K562 (cell line): ENCODE data around the gene PGM3. TPM values are rescaled to one million over a fixed set of nuclear protein-coding genes. Genes with fewer than 3 reads are reported as not detected.

Experiments
- ATAC-seq: fragments of 200-7000 bp; cut with Tn5 transposase; 3 replicates; pipeline ENCODE4 v1.9.1; 2020; ENCODE audit warnings: moderate library complexity
- BruUV-seq: library from RNA; stranded (reverse); fragments of 400-500 nt; replicated peaks from 2 replicates; lab custom pipeline; 2021; lab: Mats Ljungman, UMichigan
- CTCF ChIA-PET: fragments of 300-600 bp; formaldehyde crosslinking; extraction: SDS; loops from one replicate; lab custom pipeline; 2021; ENCODE audit warnings: low intra/inter-chr PET ratio; lab: Yijun Ruan, JAX
- POLR2A ChIA-PET: fragments of 300-600, 350-650 bp; sonication (Branson Sonifier 250); formaldehyde crosslinking; extraction: SDS; loops from one replicate; lab custom pipeline; 2021; ENCODE audit warnings: antibody characterized with exemption, inconsistent platforms; lab: Yijun Ruan, JAX
- DNase-seq, 4 experiments: peaks; one replicate each; pipeline versions ENCODE4 v3.0.0 to v3.0.0-alpha.2; 2011 to 2018; ENCODE audit warnings: low spot score in 3 of 4, mixed read lengths in 3 of 4; ENCODE audit errors: extremely low read depth in 1 of 4
- FAIRE-seq: peaks from 2 replicates; lab custom pipeline; 2011; peaks lifted over from hg19 to GRCh38; lab: Jason Lieb, UNC
- H2AFZ ChIP-seq: 2 replicates; pipeline ENCODE4 v1.6.0; 2011; ENCODE audit warnings: low read depth, low read length, control low read depth, inconsistent platforms
- H3K27ac ChIP-seq: fragments of 200-600 bp; 3 replicates; pipeline ENCODE4 v1.8.0; 2011; ENCODE audit warnings: low read depth, mild to moderate bottlenecking, control low read depth, inconsistent platforms, low read length, moderate library complexity, mixed read lengths; ENCODE audit errors: extremely low read depth
- H3K27me3 ChIP-seq, 2 experiments: fragments of 300-600 bp in 1 of 2; 2 replicates in 1 of 2; 3 replicates in 1 of 2; pipeline versions ENCODE4 v1.6.0 to v1.8.0; 2011; ENCODE audit warnings: inconsistent platforms in 2 of 2, low read length in 2 of 2, mild to moderate bottlenecking in 1 of 2, mixed read lengths in 1 of 2, moderate library complexity in 1 of 2; ENCODE audit not compliant: control insufficient read depth in 2 of 2, insufficient read depth in 2 of 2
- H3K36me3 ChIP-seq: fragments of 300-600 bp; 3 replicates; pipeline ENCODE4 v1.8.0; 2011; ENCODE audit warnings: mild to moderate bottlenecking, low read length, inconsistent platforms; ENCODE audit not compliant: control insufficient read depth, insufficient read depth
- H3K4me1 ChIP-seq, 2 experiments: fragments of 200-600 bp in 1 of 2; replicated peaks in 1 of 2; 2 replicates in 1 of 2; 3 replicates in 1 of 2; pipeline versions ENCODE4 v1.5.1 to v1.8.0; 2011; ENCODE audit warnings: inconsistent platforms in 2 of 2, low read length in 2 of 2, mild to moderate bottlenecking in 1 of 2, mixed read lengths in 1 of 2, moderate library complexity in 1 of 2; ENCODE audit not compliant: control insufficient read depth in 2 of 2, insufficient read depth in 2 of 2
- H3K4me2 ChIP-seq: 2 replicates; pipeline ENCODE4 v1.6.1; 2011; ENCODE audit warnings: low read length, control low read depth, inconsistent platforms, mixed read lengths; ENCODE audit not compliant: insufficient read depth
- H3K4me3 ChIP-seq: fragments of 200-600 bp; sonication (generic), shearing (Covaris generic); 2 replicates; pipeline ENCODE4 v1.5.1; 2016; ENCODE audit warnings: control low read depth, inconsistent platforms
- H3K79me2 ChIP-seq: fragments of 200-600 bp; 3 replicates; pipeline ENCODE4 v1.8.0; 2011; ENCODE audit warnings: low read length, inconsistent platforms; ENCODE audit not compliant: control insufficient read depth, insufficient read depth
- H3K9ac ChIP-seq, 2 experiments: 2 replicates each; pipeline versions ENCODE4 v1.6.0 to v1.6.1; 2011; ENCODE audit warnings: low read depth in 2 of 2, low read length in 2 of 2, control low read depth in 1 of 2, inconsistent platforms in 1 of 2, mild to moderate bottlenecking in 1 of 2, mixed read lengths in 1 of 2; ENCODE audit not compliant: insufficient read depth in 1 of 2
- H3K9me1 ChIP-seq: one replicate; pipeline ENCODE4 v1.6.0; 2011; ENCODE audit warnings: inconsistent platforms, mild to moderate bottlenecking, low read length, moderate library complexity; ENCODE audit not compliant: control insufficient read depth, insufficient read depth
- H3K9me3 ChIP-seq: replicated peaks from 2 replicates; pipeline ENCODE4 v1.5.1; 2011; ENCODE audit warnings: low read depth, low read length, inconsistent platforms; ENCODE audit not compliant: control insufficient read depth, insufficient read depth
- H4K20me1 ChIP-seq: replicated peaks from 2 replicates; pipeline ENCODE4 v1.6.1; 2011; ENCODE audit warnings: low read length, inconsistent platforms, mixed read lengths; ENCODE audit not compliant: control insufficient read depth, insufficient read depth
- HDGF ChIP-seq: fragments of 450-650 bp; IDR thresholded peaks from 2 replicates; pipeline ENCODE4 v1.6.1; 2016
- WHSC1 ChIP-seq: IDR thresholded peaks from one replicate; pipeline ENCODE4 v1.6.1; 2012; ENCODE audit warnings: low read length, control low read depth, inconsistent platforms
- ZNF436 ChIP-seq: fragments of 250-450, 450-650 bp; sonication (Bioruptor Pico); formaldehyde crosslinking; IDR thresholded peaks from 2 replicates; pipeline ENCODE4 v1.7.0; 2020; ENCODE audit warnings: mild to moderate bottlenecking
- WGBS: fragments of 100-300 bp; shearing (Covaris generic); methylation state at CpG from one replicate; pipeline ENCODE4 v1.1.6; 2016; ENCODE audit warnings: low coverage, mixed read lengths; ENCODE audit not compliant: insufficient coverage; ENCODE audit errors: missing lambda C conversion rate; 5-methylcytosine and 5-hydroxymethylcytosine counted together
- in situ Hi-C: fragments of 300-500 bp; cut with MboI; formaldehyde crosslinking; loops from 4 replicates; pipeline ENCODE4 v1.15.0; 2018; ENCODE audit warnings: inconsistent platforms, mixed read lengths
- intact Hi-C: fragments of 100-400 bp; cut with micrococcal nuclease; formaldehyde crosslinking; loops from 2 replicates; pipeline ENCODE4 v1.14.2; 2022
- polyA plus RNA-seq, 8 experiments: library from polyadenylated mRNA; depleted of rRNA in 4 of 8; stranded (reverse) in 5 of 8; unstranded in 3 of 8; fragments of >200 nt; fragmentation: Nextera tagmentation in 2 of 8; fragmentation: Illumina TruSeq in 1 of 8; extraction: Ambion mirVana in 2 of 8; extraction: Trizol in 1 of 8; gene quantifications; 2 replicates each; pipeline versions ENCODE4 v1.2.1 to v1.2.3, GENCODE V29; 2011 to 2014; ENCODE audit warnings: inconsistent platforms in 1 of 8, missing spikeins in 1 of 8
- total RNA-seq, 7 experiments: library from RNA; depleted of rRNA in 6 of 7; stranded (reverse); fragments of >200 nt in 6 of 7; fragmentation: Illumina TruSeq in 2 of 7; extraction: Trizol in 2 of 7; gene quantifications; 2 replicates each; pipeline versions ENCODE4 v1.2.1 to v1.2.3, GENCODE V29; 2011 to 2021; ENCODE audit warnings: low replicate concordance in 1 of 7
- TF ChIP-seq, protein P1 (sequence below): fragments of 250-450 bp; sonication (Bioruptor Pico); IDR thresholded peaks from 2 replicates; pipeline ENCODE4 v1.4.0; 2020; ENCODE audit warnings: borderline replicate concordance

PGM3 gene
- total and polyA plus RNA-seq, 9 of the 15 experiments (the other 6 are each of a cell fraction or from before 2014, with no cell fraction given): 19.1 to 107 (median 50.5) TPM

DNA sequence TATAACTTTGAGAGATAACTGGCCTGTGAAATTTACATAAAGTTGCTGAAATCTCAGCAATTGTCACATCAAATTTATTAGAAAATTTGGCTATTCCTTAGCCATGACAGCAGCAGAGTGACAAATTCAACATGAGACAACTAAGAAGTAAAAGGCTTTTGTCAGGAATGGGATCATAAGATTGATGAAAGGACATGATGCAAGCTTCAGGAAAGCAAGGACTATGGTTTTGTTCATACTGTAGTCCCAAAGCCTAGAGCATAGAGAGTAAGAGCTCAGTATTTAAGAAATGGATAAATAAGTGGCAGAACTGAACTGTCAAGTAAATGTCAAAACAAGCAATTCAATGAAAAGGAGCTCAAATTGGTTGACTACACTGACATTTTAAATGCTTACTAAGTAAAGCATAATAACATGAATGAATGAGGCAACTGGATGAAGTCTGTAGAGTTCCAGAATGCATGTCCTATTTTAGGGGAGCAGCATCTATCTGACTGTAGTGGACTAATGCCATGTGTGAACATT lies 12.6 kb downstream of the PGM3 start (continued):
- TF ChIP-seq, protein P1, sequence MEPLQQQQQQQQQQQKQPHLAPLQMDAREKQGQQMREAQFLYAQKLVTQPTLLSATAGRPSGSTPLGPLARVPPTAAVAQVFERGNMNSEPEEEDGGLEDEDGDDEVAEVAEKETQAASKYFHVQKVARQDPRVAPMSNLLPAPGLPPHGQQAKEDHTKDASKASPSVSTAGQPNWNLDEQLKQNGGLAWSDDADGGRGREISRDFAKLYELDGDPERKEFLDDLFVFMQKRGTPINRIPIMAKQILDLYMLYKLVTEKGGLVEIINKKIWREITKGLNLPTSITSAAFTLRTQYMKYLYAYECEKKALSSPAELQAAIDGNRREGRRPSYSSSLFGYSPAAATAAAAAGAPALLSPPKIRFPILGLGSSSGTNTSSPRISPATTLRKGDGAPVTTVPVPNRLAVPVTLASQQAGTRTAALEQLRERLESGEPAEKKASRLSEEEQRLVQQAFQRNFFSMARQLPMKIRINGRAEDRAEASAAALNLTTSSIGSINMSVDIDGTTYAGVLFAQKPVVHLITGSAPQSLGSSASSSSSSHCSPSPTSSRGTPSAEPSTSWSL (CRISPR knock-in tag): no peak
- no peak for TF ChIP-seq HDGF

DNA sequence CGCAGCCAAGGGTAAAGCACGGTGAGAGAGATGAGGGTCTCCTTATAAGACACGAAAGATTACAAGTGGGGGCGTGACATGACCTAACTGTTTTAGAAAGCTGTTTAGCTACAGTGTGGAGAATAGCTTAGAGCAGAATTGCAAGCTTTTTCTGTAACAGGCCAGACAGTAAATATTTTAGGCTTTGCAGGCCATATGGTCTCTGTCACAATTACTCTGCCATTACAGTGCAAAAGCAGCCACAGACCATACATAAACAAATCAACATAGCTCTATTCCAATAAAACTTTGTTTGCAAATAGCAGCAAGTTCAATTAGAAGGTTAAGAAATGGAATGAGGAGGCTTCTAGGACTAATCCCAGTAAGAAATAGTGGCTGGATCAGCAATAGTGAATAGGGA lies 16.8 kb downstream of the PGM3 start:
- no peak for FAIRE-seq
- Histone ChIP-seq H3K27me3 (no peaks in the 10 kb centered on the region), H2AFZ (no peak overlapping the region), H3K9me1 (no peaks in the 10 kb centered on the region), H3K79me2 (no peaks in the 10 kb centered on the region), H3K27ac (no peak overlapping the region), H3K9me3 (no peaks in the 10 kb centered on the region), H3K4me1 (peaks cover 0 to 3% of the 10 kb centered on the region in 2 experiments; a peak in 2 of 5 replicates), H4K20me1 (no peaks in the 10 kb centered on the region), H3K4me2 (no peak overlapping the region), H3K4me3 (no peak overlapping the region)
- intact Hi-C loops: no loop called here
- in situ Hi-C loops: loop anchor here (25.0 kb wide), 1 partner anchor 939 kb away; the partner anchor contains the start of gene IBTK
- ChIA-PET CTCF (no interaction called here), POLR2A (interaction anchor here (0.8 to 0.9 kb wide), 2 partner anchors 10 to 21 kb away, joined by 3 to 4 read pairs; no protein-coding TSS in a partner anchor)
- 94% methylated on average over 4 of the region's 4 CpGs for WGBS
- BruUV-seq: no TSS peak
- no peak for ATAC-seq
- DNase-seq: no peak
- TF ChIP-seq ZNF436 (CRISPR knock-in tag) (no peak), WHSC1 (peak; percentile 23)
- TF ChIP-seq, all 486 proteins: peak for 1
- Histone ChIP-seq H3K9ac (no peak overlapping the region), H3K36me3 (peaks cover 88% of the 10 kb centered on the region)
